ENCODE measurements around the gene PRR14.
A peak's percentile ranks its signal among the peaks of the same experiment; 100 is the strongest.

Gene PRR14

DNA sequence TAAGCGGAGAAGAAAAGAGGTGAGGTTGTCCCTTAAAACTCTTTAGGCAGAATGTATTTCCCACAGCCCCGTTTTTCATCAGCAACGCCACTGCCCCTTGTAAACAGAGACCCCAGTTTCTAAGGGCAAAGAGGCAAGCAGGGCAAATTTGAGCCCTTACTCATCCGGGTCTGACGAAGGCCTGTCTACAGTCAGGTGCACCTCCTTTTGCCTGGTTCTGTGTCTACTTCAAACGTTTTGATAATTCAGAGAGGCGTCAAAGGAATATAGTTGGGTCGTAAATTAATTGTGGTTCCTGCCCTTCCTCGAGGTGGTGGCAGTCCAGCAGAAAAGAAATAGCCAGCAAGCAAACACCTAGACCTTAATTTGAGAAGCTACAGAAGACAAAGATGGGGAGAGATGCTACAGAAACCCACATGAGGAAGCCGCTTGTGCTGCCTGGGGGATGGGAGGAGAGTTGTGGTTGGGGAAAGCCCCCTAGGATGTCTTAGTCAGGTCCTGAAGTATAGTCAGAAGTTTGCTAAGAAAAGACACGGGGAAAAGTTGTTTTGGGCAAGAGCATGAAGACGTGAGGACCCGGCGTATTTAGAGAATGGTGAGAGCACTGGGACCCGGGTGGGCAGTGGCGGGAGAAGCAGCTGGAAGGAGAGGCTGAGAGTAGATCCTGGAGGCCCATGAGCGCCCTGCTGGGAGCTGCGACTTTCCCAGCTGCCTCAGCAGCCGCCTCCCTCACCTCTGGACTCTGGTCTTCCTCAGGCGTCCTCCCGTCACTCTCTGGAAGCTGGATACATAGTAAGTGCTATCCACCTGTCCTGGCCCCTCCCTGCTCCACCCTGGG, 9.9 kb downstream of the PRR14 start:
- peak; percentile 70 for DNase-seq

DNA sequence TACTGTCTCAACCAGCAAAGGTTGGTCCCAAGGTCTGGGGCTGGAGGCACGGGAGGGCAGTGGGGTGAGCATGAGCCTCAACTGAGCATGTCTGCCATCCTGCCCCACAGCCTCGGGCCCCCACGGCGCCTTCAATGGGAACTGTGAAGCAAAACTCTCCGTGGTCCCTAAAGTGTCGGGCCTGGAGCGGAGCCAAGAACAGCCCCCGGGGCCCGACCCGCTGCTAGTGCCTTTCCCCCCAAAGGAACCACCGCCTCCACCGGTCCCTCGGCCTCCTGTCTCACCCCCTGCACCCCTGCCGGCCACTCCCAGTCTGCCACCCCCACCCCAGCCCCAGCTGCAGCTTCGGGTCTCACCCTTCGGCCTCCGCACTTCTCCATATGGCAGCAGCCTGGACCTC, 11.7 kb downstream of the PRR14 start:
- DNase-seq = no peak

DNA sequence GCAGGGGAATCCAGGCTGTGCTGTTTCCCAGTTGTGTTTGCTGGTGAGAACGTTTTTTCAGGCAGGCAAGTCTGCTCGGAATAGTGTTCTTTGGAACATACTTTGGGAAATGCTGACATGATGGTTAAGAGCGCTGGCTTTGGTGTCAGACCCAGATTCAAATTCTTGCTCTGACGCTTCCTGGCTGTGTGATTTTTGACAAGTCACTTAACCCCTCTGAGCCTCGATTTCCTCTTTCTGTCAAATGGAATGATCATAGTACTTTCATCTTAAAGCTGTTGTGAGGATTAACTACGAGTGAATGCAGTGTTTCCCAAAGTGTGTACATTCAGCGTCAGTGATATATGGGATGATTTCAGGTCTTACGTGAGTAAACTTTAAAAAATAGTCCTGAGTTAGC, 12.3 kb downstream of the PRR14 start:
- DNase-seq = no peak

DNA sequence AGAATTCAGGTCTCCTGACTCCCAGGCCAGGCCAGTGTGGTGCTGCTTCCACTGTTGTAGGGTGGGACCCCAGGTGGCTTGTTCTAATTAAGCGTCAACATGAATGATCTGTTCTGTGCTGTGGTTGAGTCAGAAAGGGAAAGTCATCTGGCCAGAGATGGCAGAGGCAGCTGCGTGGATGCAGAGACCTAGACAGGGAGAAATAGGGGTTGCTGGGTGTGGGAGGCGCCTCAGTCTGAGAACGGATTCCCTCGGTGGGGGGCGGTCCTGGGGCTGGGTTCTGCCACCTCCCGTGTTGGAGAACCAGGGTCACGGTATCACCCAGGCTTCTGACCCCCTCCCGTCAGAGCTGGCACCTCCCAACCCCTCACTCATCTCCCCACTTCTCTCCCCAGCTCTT, 13.1 kb downstream of the PRR14 start:
- no peak for DNase-seq

DNA sequence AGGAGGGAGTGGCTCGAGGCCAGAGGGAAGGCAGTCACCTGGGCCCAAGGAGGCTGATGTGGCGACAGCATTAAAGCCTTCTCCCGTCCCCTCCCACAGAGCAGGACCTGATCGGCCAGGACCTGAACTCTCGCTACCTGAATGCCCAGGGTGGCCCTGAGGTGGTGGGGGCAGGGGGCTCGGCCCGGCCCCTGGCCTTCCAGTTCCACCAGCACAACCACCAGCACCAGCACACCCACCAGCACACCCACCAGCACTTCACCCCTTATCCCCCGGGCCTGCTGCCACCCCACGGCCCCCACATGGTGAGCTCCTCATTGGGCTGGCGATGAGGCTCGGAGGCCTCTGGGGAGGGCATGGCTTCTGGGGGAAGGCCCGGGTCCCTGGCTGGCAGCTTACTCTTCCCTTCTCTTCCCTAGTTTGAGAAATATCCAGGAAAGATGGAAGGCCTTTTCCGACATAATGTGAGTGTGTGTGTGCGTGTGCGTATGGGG, 13.9 kb downstream of the PRR14 start:
- no peak for DNase-seq

GRCh38 chr16:30665155-30665829, 14.5 kb downstream of the PRR14 start:
- DNase-seq = no peak

DNA sequence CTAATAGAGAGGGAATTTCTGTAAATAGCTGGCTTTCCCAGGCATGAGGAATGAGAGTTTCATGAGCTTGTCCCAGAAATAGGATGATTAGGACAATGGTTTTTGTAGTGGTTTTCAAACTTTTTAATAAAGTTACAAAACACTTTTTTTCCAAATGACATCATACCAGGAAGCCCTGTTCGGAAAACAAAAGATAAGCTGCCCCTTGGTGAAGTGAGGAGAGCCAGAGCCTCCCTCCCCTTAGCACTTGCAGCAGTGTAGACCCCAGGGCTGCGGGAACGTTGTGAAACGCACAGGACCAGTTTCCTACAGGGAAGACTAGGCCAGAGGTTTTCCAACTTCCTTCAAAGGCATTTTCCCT, 15.1 kb downstream of the PRR14 start:
- DNase-seq = no peak

GRCh38 chr16:30666681-30667080, 15.9 kb downstream of the PRR14 start:
- no peak for DNase-seq

DNA sequence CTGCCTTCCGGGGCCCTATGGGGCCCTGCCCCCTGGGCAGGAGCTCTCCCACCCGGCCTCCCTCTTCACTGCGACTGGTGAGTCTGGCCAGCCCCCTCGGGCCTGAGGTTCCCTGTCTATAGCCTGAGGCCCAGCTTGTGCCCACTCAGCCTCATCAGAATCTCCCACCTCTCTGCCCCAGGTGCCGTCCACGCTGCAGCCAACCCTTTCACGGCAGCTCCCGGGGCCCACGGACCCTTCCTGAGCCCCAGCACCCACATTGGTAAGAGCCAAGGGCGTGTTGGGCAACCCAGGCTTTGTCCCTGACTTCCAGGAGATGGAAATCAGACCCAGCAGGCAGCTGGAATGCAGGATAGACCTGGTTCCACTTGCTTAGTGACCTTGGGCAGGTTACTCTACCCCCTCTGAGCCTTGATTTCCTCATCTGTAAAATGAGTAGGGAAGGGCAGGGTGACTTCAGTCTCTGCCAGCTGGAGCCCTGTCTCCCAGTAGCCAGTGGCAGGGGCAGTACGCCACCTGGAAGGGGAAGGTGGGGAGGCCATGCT, 16.7 kb downstream of the PRR14 start:
- DNase-seq = no peak

GRCh38 chr16:30668393-30668792, 17.6 kb downstream of the PRR14 start:
- DNase-seq = no peak

DNA sequence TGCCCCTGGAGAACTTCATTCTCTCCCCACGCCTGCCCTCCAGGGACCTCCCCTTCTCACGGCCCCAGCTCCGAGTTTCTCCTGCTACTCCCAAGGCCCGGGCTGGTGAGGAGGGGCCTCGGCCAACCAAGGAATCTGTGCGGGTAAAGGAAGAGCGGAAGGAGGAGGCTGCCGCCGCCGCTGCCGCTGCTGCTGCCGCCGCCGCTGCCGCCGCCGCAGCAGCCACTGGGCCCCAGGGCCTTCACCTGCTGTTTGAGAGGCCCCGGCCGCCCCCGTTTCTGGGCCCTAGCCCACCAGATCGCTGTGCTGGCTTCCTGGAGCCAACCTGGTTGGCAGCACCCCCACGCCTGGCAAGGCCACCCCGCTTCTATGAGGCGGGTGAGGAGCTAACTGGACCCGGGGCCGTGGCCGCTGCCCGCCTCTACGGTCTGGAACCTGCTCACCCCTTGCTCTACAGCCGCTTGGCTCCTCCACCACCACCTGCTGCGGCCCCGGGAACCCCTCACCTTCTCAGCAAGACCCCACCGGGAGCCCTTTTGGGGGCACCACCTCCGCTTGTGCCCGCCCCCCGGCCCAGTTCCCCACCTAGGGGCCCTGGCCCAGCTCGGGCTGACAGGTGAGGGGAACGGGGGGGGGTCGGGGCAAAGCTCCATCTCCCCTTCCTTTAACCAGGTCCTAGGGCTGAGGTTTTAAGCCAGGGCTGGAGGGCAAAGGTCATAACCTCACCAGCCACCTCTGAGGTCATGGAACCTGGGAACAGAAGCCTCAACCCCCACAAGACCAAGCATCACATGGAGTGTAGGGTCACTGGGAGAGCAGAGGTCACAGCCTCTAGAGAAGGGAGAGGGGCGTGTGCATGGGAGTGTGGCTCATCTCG, 18.5 kb downstream of the PRR14 start:
- DNase-seq = no peak

DNA sequence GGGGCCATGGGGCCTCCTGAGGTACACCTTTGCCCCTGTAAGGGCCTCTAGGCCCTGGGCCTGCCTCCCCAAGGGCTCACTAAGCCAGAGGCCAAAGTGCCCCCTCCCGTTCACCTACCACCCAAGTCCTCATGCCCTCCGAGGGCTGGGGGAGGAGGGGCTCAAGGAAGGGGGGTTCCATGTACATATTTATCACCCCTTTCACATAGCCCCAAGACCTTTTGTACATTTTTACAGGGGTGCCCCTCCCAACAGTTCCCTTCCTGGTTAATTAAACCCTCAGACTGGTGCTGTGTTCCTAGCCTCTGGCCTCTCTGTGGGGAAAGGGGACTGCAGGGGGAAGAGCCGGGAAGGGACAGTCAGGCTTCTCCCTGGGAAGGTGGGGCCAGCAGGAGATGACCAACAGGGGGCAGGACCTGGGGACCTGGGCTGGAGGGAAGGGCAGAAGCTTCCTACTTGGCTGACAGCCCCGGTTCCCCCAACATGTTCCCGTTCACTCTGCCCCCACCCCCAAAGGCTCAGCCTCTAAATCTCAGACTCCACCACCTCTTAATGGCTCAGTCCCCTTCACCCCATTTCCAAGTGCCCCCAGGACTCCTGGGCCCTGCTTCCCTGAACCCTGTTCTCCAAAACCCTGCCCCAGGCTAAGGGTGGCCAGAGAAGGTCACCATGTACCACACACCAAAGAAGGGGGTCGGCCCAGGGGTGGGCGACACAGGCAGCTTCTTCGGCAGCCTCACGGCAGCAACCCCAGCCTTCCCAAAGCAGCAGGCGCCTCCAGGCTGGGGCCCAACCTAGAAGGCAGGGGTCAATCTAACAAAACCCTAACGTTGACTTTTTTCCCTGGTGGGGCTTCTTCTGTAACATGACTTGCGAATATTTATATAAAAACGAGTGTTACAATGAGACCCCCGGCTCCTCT, 19.4 kb downstream of the PRR14 start:
- no peak for DNase-seq

DNA sequence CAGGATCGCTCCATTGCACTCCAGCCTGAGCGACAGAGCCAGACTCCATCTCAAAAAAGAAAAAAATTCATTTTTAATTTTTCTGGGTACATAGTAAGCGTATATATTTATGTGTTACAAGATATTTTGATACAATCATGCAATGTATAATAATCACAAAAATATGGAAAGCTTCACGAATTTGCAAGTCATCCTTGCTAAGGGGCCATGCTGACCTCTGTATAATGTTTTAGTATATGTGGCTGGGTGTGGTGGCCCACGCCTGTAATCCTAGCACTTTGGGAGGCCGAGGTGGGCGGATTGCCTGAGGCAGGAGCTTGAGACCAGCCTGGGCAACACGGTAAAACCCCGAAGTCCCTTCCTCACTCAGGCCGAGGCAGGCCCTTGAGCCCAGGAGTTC, 24.4 kb downstream of the PRR14 start:
- no peak for DNase-seq

DNA sequence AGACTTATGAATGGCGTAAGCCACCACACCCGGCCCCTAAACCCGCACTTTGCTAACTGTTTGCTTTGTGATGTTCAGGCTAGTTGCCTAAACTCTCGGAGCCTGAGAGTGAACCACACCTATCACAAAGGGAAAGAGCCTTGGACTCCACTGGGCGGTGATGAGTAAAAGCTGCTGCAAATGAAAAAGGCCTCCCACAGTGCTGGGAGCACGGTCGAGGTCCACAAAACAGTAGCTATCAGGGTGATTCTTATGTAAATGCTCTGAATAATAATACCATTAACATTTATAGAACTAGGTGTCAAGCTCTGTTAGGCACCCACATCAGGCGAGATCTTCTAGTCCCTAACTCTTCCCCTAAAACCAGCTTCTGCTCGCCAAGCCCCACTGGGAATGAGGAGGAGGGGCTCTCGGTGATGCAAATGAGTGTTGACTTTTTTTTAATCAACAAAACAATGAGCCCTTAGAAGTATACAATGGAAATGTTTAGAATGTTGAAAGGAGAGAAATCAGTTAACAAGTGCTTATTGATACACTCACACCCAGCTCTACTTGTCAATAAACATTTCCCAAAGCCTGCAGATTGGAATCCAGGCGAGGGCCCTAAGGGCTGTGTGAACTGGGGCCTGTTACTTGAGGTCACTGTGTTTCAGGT, 27.3 kb downstream of the PRR14 start:
- DNase-seq = no peak

DNA sequence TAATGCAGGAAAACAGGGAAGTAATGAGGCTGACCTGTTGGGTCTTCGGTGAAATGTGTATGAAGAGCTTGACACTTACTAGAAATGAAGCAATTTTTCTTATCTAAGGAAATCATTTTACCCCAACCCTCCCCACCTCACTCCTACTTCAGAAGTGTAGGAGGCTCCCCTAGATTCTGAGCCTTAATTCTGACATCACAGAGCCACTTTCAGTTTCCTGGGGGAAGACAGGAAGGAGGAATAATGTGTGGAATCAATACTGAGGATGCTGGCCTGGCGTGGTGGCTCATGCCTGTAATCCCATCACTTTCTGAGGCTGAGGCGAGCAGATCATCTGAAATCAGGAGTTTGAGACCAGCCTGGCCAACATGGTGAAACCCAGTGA, 27.8 kb downstream of the PRR14 start:
- DNase-seq = no peak

DNA sequence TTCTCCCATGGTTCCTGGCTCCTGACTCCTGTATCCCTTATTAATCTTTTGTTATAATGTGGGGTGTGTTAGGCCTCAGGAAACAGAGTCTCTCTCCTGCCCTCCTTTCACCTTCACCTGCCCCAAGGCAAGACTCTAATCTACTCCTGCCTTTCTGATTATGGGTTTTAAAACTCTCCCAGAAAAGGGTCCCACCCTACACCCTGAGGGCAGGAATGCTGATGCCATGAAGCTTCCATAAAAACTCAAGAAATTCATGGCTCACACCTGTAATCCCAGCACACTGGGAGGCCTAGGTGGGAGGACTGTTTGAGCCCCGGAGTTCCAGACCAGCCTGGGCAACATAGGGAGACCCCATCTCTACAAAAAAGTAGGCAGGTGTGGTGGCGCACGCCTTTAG, 29.6 kb downstream of the PRR14 start:
- no peak for DNase-seq

DNA sequence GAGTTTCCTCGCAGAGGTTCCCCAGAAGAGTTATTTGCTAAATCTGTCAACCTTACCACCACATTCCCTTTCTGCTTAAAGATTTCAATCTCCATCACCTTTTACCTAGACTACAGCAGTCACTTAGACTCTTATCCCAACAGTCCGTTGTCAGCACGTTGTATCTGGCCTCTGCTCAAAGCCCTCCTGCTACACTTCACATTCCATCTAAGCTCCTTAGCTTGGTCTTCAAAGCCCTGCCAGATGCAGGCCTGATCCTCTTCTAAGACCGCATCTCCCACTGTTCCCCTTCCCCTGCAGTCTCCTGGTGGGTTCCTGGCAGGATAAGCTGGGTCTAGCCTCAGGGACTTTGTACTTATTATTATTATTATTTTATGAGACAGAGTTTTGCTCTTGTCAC, 37.9 kb downstream of the PRR14 start:
- no peak for DNase-seq

DNA sequence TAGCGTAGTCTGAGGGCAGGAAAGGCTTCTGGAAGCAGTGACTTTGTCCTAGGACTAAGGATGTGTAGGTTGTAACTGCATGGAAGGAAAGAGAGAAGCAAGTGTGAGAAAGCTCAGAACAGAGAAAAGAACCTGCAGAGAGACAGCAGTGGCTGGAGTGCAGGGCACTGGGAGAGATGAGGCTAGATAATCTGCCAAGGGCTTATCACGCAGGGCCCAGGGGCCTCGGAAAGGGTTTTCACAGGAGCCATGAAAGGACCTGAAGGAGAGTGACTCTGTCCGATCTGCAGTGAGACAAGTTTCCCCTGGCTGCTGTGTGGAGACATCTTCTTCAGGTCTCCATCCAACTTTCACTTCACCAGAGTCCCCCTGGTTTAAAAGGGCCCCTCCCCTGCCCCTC, 41.1 kb downstream of the PRR14 start:
- no peak for DNase-seq

- no peak for DNase-seq
These were observed 41.8 kb downstream of the PRR14 start for GRCh38 chr16:30692396-30693064.

DNA sequence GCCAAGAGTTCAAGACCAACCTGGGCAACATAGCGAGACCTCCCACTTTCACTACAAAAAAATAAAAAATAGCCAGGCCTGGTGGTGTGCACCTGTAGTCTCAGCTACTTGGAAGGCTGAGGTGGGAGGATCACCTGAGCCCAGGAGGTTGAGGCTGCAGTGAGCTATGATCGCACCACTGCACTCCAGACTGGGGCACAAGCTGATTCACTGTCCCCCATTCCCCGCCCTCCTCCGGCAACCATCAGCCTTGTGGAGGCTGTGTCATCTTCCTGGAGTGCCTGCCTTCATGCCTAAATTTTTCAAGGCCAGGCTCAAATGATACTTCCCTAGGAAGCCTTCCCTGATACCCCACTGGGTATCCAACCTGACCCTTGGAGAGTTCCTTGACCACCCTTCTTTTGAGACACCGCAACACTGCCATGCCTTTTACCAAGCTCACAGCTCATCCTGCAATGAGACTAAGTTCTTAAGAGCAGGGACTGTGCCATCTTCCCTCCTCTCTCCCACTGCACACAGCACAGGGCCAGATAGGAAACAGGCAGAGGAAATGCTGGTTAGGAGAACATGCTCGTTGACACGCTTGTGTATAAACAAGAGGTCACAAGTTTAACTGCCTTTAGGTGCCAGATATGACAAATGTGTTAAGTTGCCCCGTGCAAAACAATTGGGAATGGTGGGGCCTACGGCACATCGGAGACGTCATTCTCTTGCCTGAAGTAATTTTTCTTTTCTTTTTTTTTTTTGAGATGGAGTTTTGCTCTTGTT, 44.4 kb downstream of the PRR14 start:
- DNase-seq = no peak
